DMS153 (cell line): Measurements from ENCODE around the gene ECSIT.
"Not testable (repeated sequence)": the region's sequence is repeated elsewhere in the genome, so short reads cannot be mapped to it uniquely, and the experiment has no call there.

Source experiments
- DNase-seq: peaks from one replicate; lab custom pipeline; 2025; lab: John Stamatoyannopoulos, UW

The ECSIT gene

GRCh38 chr19:11528551-11529341 lies at the start of gene ECSIT:
Gene ECSIT, minus strand, starts transcription at chr19:11529134. Its CDS starts 9,964 bp downstream, at chr19:11519170.
- peak; percentile 95 for DNase-seq

GRCh38 chr19:11577451-11578257 lies 48.7 kb upstream of the ECSIT start, which contains the start of gene ACP5:
Gene ACP5, minus strand, starts transcription at chr19:11577645. Its CDS starts 328 bp downstream, at chr19:11577317.
- DNase-seq = no peak

GRCh38 chr19:11576227-11576626 lies 47.3 kb upstream of the ECSIT start:
- DNase-seq = no peak

- no peak for DNase-seq
Observed at GRCh38 chr19:11574689-11575088, 45.8 kb upstream of the ECSIT start.

GRCh38 chr19:11573763-11574162 lies 44.8 kb upstream of the ECSIT start:
- DNase-seq = not testable (repeated sequence)

- DNase-seq = not testable (repeated sequence)
Observed at GRCh38 chr19:11573354-11573753, 44.4 kb upstream of the ECSIT start.

- DNase-seq = no peak
Observed at GRCh38 chr19:11570039-11570462, 41.1 kb upstream of the ECSIT start.

- DNase-seq = no peak
Observed at GRCh38 chr19:11566164-11566563, 37.2 kb upstream of the ECSIT start.

- DNase-seq = not testable (repeated sequence)
Observed at GRCh38 chr19:11565649-11565980, 36.7 kb upstream of the ECSIT start.

- DNase-seq = not testable (repeated sequence)
Observed at GRCh38 chr19:11564082-11564807, 35.3 kb upstream of the ECSIT start.

- DNase-seq = no peak
Observed at GRCh38 chr19:11563532-11563931, 34.6 kb upstream of the ECSIT start.

GRCh38 chr19:11560404-11561051 lies 31.6 kb upstream of the ECSIT start:
- peak; percentile 41 for DNase-seq

GRCh38 chr19:11558881-11559828 lies 30.2 kb upstream of the ECSIT start, which contains the start of gene ELOF1:
Gene ELOF1, minus strand, starts transcription at chr19:11559230. Its CDS starts 4,883 bp downstream, at chr19:11554347.
- peak; percentile 96 for DNase-seq

GRCh38 chr19:11556634-11557420 lies 27.9 kb upstream of the ECSIT start:
- DNase-seq = no peak

- no peak for DNase-seq
Observed at GRCh38 chr19:11555246-11555645, 26.3 kb upstream of the ECSIT start.

GRCh38 chr19:11554160-11554559 lies 25.2 kb upstream of the ECSIT start:
- DNase-seq = no peak

- DNase-seq = no peak
Observed at GRCh38 chr19:11552666-11553372, 23.9 kb upstream of the ECSIT start.

GRCh38 chr19:11551603-11552235 lies 22.8 kb upstream of the ECSIT start:
- DNase-seq = no peak

GRCh38 chr19:11550265-11550664 lies 21.3 kb upstream of the ECSIT start:
- DNase-seq = no peak
